Memory B cell (primary cell): ENCODE results near the gene ASIP.

Experiments used
- ATAC-seq: fragments of 150-1000 bp; cut with Tn5 transposase; 2 replicates; pipeline ENCODE4 v1.10.0; 2021; ENCODE audit warnings: low read depth, mild to moderate bottlenecking, moderate library complexity
- DNase-seq, 2 donors: peaks; one replicate each; pipeline ENCODE4 v3.0.0; 2022; ENCODE audit warnings: low spot score in 2 of 2
- H3K27ac Mint-ChIP-seq: one replicate; pipeline ENCODE4 v1.8.0; 2022; ENCODE audit warnings: mild to moderate bottlenecking, moderate library complexity, mixed read lengths
- H3K27me3 Mint-ChIP-seq: one replicate; pipeline ENCODE4 v1.8.0; 2022; ENCODE audit warnings: mixed read lengths
- H3K36me3 Mint-ChIP-seq: one replicate; pipeline ENCODE4 v1.8.0; 2022; ENCODE audit warnings: mild to moderate bottlenecking, mixed read lengths
- H3K4me1 Mint-ChIP-seq: one replicate; pipeline ENCODE4 v1.8.0; 2022; ENCODE audit warnings: mixed read lengths
- H3K4me3 Mint-ChIP-seq: one replicate; pipeline ENCODE4 v1.8.0; 2022; ENCODE audit warnings: mild to moderate bottlenecking, moderate library complexity, mixed read lengths
- H3K9me3 Mint-ChIP-seq: one replicate; pipeline ENCODE4 v1.8.0; 2022; ENCODE audit warnings: mixed read lengths

The ASIP gene

GRCh38 chr20:34301587-34302311 is 60.5 kb downstream of the ASIP start:
- no peak for DNase-seq
- Mint-ChIP-seq H3K27ac (no peak overlapping the region), H3K36me3 (no peaks in the 10 kb centered on the region), H3K9me3 (no peaks in the 10 kb centered on the region), H3K27me3 (no peaks in the 10 kb centered on the region), H3K4me1 (peaks cover 4% of the 10 kb centered on the region), H3K4me3 (peak overlapping the region; percentile 92)
- ATAC-seq = no peak

- Mint-ChIP-seq H3K4me3 (peak overlapping the region; percentile 92), H3K9me3 (no peaks in the 10 kb centered on the region), H3K27me3 (no peaks in the 10 kb centered on the region), H3K4me1 (peaks cover 4% of the 10 kb centered on the region), H3K27ac (peak overlapping the region; percentile 83), H3K36me3 (no peaks in the 10 kb centered on the region)
- ATAC-seq (no peak), DNase-seq (no peak)
Measured at GRCh38 chr20:34302312-34302722, 61.1 kb downstream of the ASIP start.

GRCh38 chr20:34302723-34303533 is 61.7 kb downstream of the ASIP start, which contains the start of gene AHCY:
AHCY (minus strand) TSS chr20:34303355; CDS start chr20:34303270, 85 bp downstream.
- Mint-ChIP-seq H3K9me3 (no peaks in the 10 kb centered on the region), H3K27me3 (no peaks in the 10 kb centered on the region), H3K36me3 (no peaks in the 10 kb centered on the region), H3K4me3 (peak within 1 kb of the TSS; percentile 92), H3K27ac (peak within 1 kb of the TSS; percentile 83), H3K4me1 (peaks cover 4% of the 10 kb centered on the region)
- ATAC-seq = peak; percentile 89
- DNase-seq = peak; percentile 83 to 89

DNA sequence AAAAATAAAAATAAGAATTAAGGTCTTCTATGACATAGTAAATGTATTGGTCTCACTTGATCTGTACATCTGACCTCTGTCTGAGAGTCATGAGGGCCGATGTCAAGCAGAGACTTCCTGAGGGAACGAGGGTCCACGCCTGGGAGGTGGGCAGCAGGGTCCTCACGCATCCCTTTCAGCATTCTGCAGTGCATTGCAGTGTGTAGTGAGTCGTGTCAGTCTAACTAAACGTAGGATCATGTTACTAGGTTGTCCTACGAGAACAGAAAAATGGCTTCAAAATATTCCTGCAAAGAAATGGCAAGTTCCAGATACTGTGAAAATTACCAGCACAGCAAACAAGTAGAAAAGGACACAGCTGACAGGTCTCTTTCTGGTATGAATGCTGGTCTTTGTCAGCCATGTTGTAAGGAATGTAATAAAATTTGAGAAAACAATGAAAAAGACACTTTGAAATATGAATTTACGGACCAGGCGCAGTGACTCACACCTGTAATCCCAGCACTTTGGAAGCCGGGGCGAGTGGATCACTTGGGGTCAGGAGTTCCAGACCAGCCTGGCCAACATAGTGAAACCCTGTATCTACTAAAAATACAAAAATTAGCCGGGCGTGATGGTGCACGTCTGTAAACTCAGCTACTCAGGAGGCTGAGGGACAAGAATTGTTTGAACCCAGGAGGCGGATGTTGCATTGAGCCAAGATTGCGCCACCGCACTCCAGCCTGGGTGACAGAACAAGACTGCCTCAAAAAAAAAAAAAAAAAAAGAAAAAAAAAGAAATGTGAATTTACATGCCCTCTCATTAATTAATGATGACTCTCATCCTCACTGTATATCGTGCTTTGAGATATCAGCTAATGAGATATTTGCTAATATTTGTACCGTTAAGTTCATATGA is 64.4 kb downstream of the ASIP start:
- ATAC-seq (no peak), DNase-seq (no peak)
- no peaks in the 10 kb centered on the region for H3K27me3 Mint-ChIP-seq
- H3K9me3 Mint-ChIP-seq = no peaks in the 10 kb centered on the region
- no peaks in the 10 kb centered on the region for H3K36me3 Mint-ChIP-seq
- no peak overlapping the region for H3K4me3 Mint-ChIP-seq
- peaks cover 4% of the 10 kb centered on the region for H3K4me1 Mint-ChIP-seq
- no peak overlapping the region for H3K27ac Mint-ChIP-seq

GRCh38 chr20:34309691-34310090 is 68.5 kb downstream of the ASIP start:
- H3K9me3 Mint-ChIP-seq = no peaks in the 10 kb centered on the region
- H3K36me3 Mint-ChIP-seq = no peaks in the 10 kb centered on the region
- ATAC-seq (no peak), DNase-seq (no peak)
- no peak overlapping the region for H3K4me3 Mint-ChIP-seq
- no peak overlapping the region for H3K27ac Mint-ChIP-seq
- peaks cover 2% of the 10 kb centered on the region for H3K27me3 Mint-ChIP-seq
- peaks cover 9% of the 10 kb centered on the region for H3K4me1 Mint-ChIP-seq

DNA sequence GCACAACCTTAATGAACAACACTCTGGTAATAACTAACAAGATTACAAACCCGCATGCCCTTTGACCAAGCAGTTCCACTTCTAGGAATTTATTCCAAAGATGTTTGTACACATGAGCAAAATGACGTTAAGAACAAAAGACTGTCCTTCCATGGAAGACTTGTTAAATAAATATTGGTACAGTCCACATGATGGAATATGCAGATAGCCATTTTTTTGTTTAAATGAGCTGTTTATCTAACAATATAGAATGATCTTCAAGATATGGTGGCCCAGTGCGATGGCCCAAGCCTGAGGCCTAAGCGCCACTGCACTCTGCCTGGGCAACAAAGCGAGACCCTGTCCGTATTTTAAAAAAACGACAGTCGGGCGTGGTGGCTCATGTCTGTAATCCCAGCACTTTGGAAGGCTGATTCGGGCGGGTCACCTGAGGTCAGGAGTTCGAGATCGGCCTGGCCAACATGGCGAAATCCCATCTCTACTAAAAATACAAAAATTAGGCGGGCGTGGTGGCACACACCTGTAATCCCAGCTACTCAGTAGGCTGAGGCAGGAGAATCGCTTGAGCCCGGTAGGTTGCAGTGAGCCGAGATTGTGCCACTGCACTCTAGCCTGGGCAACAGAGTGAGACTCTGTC is 69.4 kb downstream of the ASIP start:
- Mint-ChIP-seq H3K27me3 (peaks cover 2% of the 10 kb centered on the region), H3K9me3 (no peaks in the 10 kb centered on the region), H3K4me3 (no peak overlapping the region), H3K4me1 (peaks cover 9% of the 10 kb centered on the region), H3K27ac (no peak overlapping the region), H3K36me3 (no peaks in the 10 kb centered on the region)
- ATAC-seq (no peak), DNase-seq (no peak)

DNA sequence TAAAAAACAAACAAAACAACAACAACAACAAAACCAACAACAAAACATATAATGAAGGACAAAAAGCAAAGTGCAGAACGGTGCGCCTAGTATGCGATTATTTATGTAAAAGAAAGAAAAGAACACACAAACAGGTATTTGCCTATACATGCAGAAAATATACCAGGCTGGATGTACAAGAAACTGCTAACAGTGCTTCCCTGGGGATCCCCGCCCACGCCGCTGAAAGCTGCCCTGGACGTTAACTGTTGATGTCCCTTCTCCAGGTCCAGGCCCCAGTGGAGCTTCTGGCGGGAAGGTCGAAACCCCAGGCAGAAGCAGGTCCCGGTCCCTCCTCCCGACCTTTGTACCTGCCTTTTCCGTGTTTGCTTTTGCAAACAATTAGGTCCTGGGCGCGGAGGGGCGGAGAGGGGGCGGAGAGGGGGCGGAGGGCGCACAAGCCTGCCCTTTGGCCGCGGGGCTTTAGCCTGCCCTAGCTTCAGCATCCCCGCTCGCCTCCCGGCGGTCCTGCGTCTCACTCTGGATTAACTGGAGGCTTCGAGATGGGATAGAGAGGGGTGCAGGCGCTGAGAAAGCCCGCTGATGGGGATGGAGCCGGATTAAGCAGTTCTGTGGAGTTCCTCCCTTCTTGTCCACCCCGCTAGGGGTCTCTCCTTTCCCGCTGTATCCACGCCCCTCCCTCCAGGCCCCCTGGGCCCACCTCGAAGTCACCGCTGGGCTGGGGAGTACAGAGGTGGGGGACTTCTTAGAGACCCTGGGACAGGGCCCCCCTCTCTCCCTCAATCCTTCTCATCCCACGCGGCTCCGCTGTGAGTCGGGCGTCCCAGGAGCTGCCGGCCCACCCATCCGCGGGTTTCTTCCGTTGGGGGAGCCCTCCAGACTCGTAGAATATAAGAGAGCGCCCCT is 70.1 kb downstream of the ASIP start:
- DNase-seq (peak in 1 of 2 donors; percentile 16), ATAC-seq (no peak)
- Mint-ChIP-seq H3K4me1 (peaks cover 9% of the 10 kb centered on the region), H3K27me3 (peaks cover 2% of the 10 kb centered on the region), H3K27ac (no peak overlapping the region), H3K9me3 (no peaks in the 10 kb centered on the region), H3K4me3 (peak overlapping the region; percentile 6), H3K36me3 (no peaks in the 10 kb centered on the region)

DNA sequence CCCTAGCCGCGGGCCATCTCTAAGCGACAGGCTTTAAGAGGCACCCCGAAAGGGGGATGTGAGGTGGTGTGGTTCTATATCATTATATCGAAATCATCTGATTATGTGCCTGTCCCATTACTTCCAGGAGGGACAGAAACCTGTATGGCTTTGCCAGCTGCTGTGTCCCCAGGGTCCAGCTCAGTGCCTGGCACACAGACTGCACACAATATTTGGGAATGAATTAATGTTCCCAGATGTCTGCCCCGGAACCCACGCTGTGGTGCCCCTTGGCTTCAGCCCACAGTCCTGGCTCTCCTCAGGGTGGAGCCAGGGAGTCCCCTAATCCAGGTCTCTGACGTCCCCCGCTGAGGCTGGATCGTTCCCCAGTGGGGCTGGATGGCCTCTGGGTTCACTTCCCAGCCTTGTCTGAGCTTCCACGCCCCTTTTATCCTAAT is 70.8 kb downstream of the ASIP start:
- Mint-ChIP-seq H3K4me1 (peaks cover 9% of the 10 kb centered on the region), H3K9me3 (no peaks in the 10 kb centered on the region), H3K27ac (no peak overlapping the region), H3K36me3 (no peaks in the 10 kb centered on the region), H3K4me3 (peak overlapping the region; percentile 6), H3K27me3 (peaks cover 2% of the 10 kb centered on the region)
- no peak for ATAC-seq
- DNase-seq = no peak

GRCh38 chr20:34312544-34313217 is 71.5 kb downstream of the ASIP start:
- H3K9me3 Mint-ChIP-seq = no peaks in the 10 kb centered on the region
- peaks cover 2% of the 10 kb centered on the region for H3K27me3 Mint-ChIP-seq
- ATAC-seq = peak; percentile 99
- DNase-seq = peak; percentile 88 to 91
- no peaks in the 10 kb centered on the region for H3K36me3 Mint-ChIP-seq
- H3K4me1 Mint-ChIP-seq = peaks cover 9% of the 10 kb centered on the region
- H3K27ac Mint-ChIP-seq = no peak overlapping the region
- H3K4me3 Mint-ChIP-seq = peak overlapping the region; percentile 9

- no peak for DNase-seq
- no peaks in the 10 kb centered on the region for H3K36me3 Mint-ChIP-seq
- H3K9me3 Mint-ChIP-seq = no peaks in the 10 kb centered on the region
- peaks cover 2% of the 10 kb centered on the region for H3K27me3 Mint-ChIP-seq
- peaks cover 16% of the 10 kb centered on the region for H3K4me1 Mint-ChIP-seq
- no peak overlapping the region for H3K4me3 Mint-ChIP-seq
- ATAC-seq = no peak
- no peak overlapping the region for H3K27ac Mint-ChIP-seq
Measured at GRCh38 chr20:34315236-34315635, 74.0 kb downstream of the ASIP start.

DNA sequence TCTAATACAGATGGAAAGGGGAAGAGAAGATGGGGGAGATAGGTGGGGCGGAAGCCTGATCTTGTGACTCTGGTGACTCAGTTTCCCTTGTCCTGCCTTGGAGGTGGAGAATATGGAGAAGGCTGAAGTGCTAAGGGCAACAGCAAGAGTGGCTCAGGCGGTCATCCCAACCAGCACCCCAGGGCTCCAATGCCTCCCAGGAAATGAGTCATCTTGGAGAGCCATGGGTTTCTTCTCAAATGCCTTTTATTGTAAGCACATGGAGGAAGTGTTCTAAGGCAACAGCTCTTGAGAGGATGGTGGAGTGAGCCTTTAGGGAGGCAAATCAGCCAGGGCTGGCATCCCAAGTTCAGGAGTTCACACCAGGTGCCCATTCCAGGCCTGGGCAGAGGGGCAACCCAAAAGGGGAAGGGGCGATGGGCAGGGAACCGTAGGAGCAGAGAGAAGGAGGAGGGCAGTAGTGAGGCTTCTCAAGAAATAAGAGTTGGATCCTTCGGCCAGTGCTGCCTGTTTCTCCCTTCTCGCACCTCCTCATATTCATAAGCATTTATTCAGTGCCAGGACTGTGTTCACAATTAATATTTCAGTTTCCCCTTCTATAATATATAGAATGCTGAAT is 75.1 kb downstream of the ASIP start:
- Mint-ChIP-seq H3K9me3 (no peaks in the 10 kb centered on the region), H3K4me1 (peaks cover 16% of the 10 kb centered on the region), H3K4me3 (no peak overlapping the region), H3K27me3 (peaks cover 2% of the 10 kb centered on the region), H3K36me3 (peaks cover 1% of the 10 kb centered on the region), H3K27ac (no peak overlapping the region)
- DNase-seq (no peak), ATAC-seq (no peak)
